OCI-LY1 (cell line): ENCODE data around the gene ZNF627.
"Not testable (repeated sequence)": the region's sequence is repeated elsewhere in the genome, so short reads cannot be mapped to it uniquely, and the experiment has no call there.

ENCODE experiments used
- H2AFZ ChIP-seq: fragments of 200-600 bp; sonication (generic), shearing (Covaris generic); 2 replicates; pipeline ENCODE4 v1.6.0; 2014; ENCODE audit warnings: antibody characterized with exemption, mild to moderate bottlenecking, low read length
- H3F3A ChIP-seq: fragments of 200-600 bp; sonication (generic), shearing (Covaris generic); 2 replicates; pipeline ENCODE4 v1.6.0; 2014; ENCODE audit warnings: mild to moderate bottlenecking, antibody characterized with exemption, low read length, moderate library complexity; ENCODE audit not compliant: insufficient read depth
- H3K27ac ChIP-seq: fragments of 200-600 bp; sonication (generic); 2 replicates; pipeline ENCODE4 v1.5.1; 2014; ENCODE audit warnings: low read length, mixed run types, mild to moderate bottlenecking, low read depth; ENCODE audit not compliant: poor library complexity, severe bottlenecking
- H3K27me3 ChIP-seq: fragments of 200-600 bp; sonication (generic); 2 replicates; pipeline ENCODE4 v1.6.0; 2014; ENCODE audit warnings: antibody characterized with exemption, mild to moderate bottlenecking, low read length, moderate library complexity; ENCODE audit not compliant: insufficient read depth
- H3K36me3 ChIP-seq: fragments of 200-600 bp; sonication (generic); 2 replicates; pipeline ENCODE4 v1.6.1; 2014; ENCODE audit warnings: mild to moderate bottlenecking, antibody characterized with exemption, low read length, moderate library complexity, mixed read lengths; ENCODE audit not compliant: insufficient read depth
- H3K4me1 ChIP-seq: fragments of 200-600 bp; sonication (generic); 2 replicates; pipeline ENCODE4 v1.5.1; 2014; ENCODE audit warnings: mild to moderate bottlenecking, low read length, moderate library complexity; ENCODE audit not compliant: insufficient read depth, severe bottlenecking
- H3K4me2 ChIP-seq: fragments of 200-600 bp; sonication (generic), shearing (Covaris generic); 2 replicates; pipeline ENCODE4 v1.6.1; 2014; ENCODE audit warnings: low read length
- H3K4me3 ChIP-seq: fragments of 200-600 bp; sonication (generic); 2 replicates; pipeline ENCODE4 v1.5.1; 2014; ENCODE audit warnings: low read length, low read depth, mild to moderate bottlenecking, mixed read lengths; ENCODE audit not compliant: poor library complexity, severe bottlenecking
- H3K79me2 ChIP-seq: fragments of 200-600 bp; shearing (Covaris generic); 2 replicates; pipeline ENCODE4 v1.6.1; 2016; ENCODE audit warnings: mixed run types, low read length, mixed read lengths; ENCODE audit not compliant: insufficient read depth
- H3K9ac ChIP-seq: fragments of 200-600 bp; sonication (generic), shearing (Covaris generic); 2 replicates; pipeline ENCODE4 v1.6.1; 2014; ENCODE audit warnings: mild to moderate bottlenecking, low read length, mixed read lengths
- H3K9me2 ChIP-seq: fragments of 200-600 bp; sonication (generic), shearing (Covaris generic); 2 replicates; pipeline ENCODE4 v1.6.1; 2014; ENCODE audit warnings: low read depth, mild to moderate bottlenecking, low read length, mixed read lengths
- H3K9me3 ChIP-seq: fragments of 200-600 bp; shearing (Covaris generic); 2 replicates; pipeline ENCODE4 v1.6.1; 2014; ENCODE audit warnings: low read length, mixed read lengths
- H4K20me1 ChIP-seq: fragments of 200-600 bp; sonication (generic), shearing (Covaris generic); 2 replicates; pipeline ENCODE4 v1.6.0; 2016; ENCODE audit warnings: mild to moderate bottlenecking, low read length; ENCODE audit not compliant: insufficient read depth
- CTCF ChIP-seq: fragments of 200-600 bp; sonication (generic), shearing (Covaris generic); IDR thresholded peaks from 2 replicates; pipeline ENCODE4 v1.5.1; 2017; ENCODE audit warnings: mild to moderate bottlenecking, antibody characterized with exemption, low read length, moderate library complexity, mixed read lengths
- EZH2 ChIP-seq: fragments of 200-600 bp; sonication (generic), shearing (Covaris generic); IDR thresholded peaks from 2 replicates; pipeline ENCODE4 v1.8.0; 2017; ENCODE audit warnings: borderline replicate concordance, mixed run types, mild to moderate bottlenecking, antibody characterized with exemption, low read length, moderate library complexity, mixed read lengths

The ZNF627 gene

DNA sequence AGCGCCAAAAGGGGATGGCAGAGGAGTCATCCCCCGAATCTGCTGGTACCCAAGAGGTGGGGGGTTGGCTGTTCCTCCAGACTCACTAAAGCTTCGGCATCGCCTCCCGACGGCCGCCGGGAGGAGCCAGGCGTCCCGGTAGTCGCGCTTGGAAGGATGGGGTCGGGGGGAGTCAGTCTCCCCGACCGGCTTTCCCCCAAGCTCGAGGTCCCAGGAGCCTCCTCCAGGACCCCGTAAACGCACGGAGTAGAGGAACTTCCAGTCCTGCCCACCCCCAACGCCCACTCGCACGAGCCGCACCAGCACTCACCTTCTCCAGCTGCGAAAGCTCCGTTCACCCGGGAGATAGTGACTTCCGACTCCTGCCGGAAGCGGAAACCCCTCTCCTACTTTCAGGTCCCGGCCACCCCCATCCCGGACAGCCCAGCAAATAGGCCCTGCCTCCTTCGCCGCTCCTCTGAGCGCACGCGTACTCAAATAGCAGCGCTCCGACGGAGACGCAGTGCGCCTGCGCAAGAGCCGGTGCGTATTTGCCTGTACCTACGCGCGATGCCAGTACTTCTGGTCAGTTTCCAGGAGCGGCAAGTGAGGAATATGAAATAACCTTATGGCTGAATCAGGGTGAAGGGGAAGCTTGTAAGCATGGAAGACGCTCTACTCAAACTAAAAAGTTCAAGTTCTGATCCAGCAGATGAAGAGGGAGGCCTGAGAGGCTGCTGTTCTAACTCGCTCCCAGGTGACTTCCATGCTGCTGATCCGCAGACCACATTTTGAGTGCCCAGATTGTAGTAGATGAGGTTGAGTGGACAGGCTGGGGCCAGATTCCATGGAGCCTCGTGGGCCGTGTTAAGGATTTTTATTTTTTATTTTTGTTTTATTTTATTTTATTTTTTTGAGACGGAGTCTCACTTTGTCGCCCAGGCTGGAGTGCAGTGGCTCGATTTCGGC lies 38.1 kb upstream of the ZNF627 start, which contains the start of gene ELOF1:
TSS of gene ELOF1 (minus strand) at position 350 of the 948 bp plus-strand sequence. CDS start 4,883 bp downstream, outside the sequence.
- Histone ChIP-seq H3K4me3 (peak within 1 kb of the TSS; percentile 98), H3K27ac (peak within 1 kb of the TSS; percentile 70), H3K36me3 (peaks cover 10% of the 10 kb centered on the region), H3K9me2 (no peaks in the 10 kb centered on the region), H3K9ac (peak within 1 kb of the TSS; percentile 94), H3K9me3 (no peaks in the 10 kb centered on the region), H2AFZ (no peak within 1 kb of the TSS), H3F3A (no peaks in the 10 kb centered on the region), H3K79me2 (peaks cover 16% of the 10 kb centered on the region), H3K4me2 (peak within 1 kb of the TSS; percentile 86), H3K4me1 (peaks cover 32% of the 10 kb centered on the region), H3K27me3 (no peaks in the 10 kb centered on the region), H4K20me1 (no peaks in the 10 kb centered on the region)
- peak; percentile 12; the same call in 1 of the 2 replicates for TF ChIP-seq CTCF
- TF ChIP-seq EZH2, result no peak

GRCh38 chr19:11560404-11561051 lies 36.8 kb upstream of the ZNF627 start:
- peak overlapping the region; percentile 70 for H3K27ac ChIP-seq
- peaks cover 44% of the 10 kb centered on the region for H3K4me1 ChIP-seq
- TF ChIP-seq EZH2 (no peak), CTCF (peak; percentile 90)
- H2AFZ ChIP-seq, result no peak overlapping the region
- no peaks in the 10 kb centered on the region for H3F3A ChIP-seq
- peak overlapping the region; percentile 81 for H3K4me2 ChIP-seq
- H3K4me3 ChIP-seq, result peak overlapping the region; percentile 98
- no peaks in the 10 kb centered on the region for H3K9me3 ChIP-seq
- peak overlapping the region; percentile 94 for H3K9ac ChIP-seq
- no peaks in the 10 kb centered on the region for H3K9me2 ChIP-seq
- no peaks in the 10 kb centered on the region for H3K27me3 ChIP-seq
- peaks cover under 1% of the 10 kb centered on the region; the same call in 1 of the 2 replicates for H3K36me3 ChIP-seq
- no peaks in the 10 kb centered on the region for H4K20me1 ChIP-seq
- peaks cover 16% of the 10 kb centered on the region for H3K79me2 ChIP-seq

GRCh38 chr19:11563532-11563931 lies 33.8 kb upstream of the ZNF627 start:
- Histone ChIP-seq H3K27me3 (no peaks in the 10 kb centered on the region), H4K20me1 (no peaks in the 10 kb centered on the region), H2AFZ (no peak overlapping the region), H3K4me1 (peaks cover 34% of the 10 kb centered on the region), H3K4me3 (no peak overlapping the region), H3K9me3 (no peaks in the 10 kb centered on the region), H3K4me2 (no peak overlapping the region), H3K36me3 (peaks cover 4% of the 10 kb centered on the region; the same call in 1 of the 2 replicates), H3F3A (no peaks in the 10 kb centered on the region), H3K27ac (peak overlapping the region; percentile 50), H3K9me2 (no peaks in the 10 kb centered on the region), H3K79me2 (peaks cover 3% of the 10 kb centered on the region), H3K9ac (no peak overlapping the region)
- no peak for TF ChIP-seq EZH2
- no peak for TF ChIP-seq CTCF

- Histone ChIP-seq H3K4me1 (peaks cover 33% of the 10 kb centered on the region), H3K4me2 (peak overlapping the region; percentile 14; the same call in 1 of the 2 replicates), H3K9ac (peak overlapping the region; percentile 26; the same call in 1 of the 2 replicates), H3K27ac (peak overlapping the region; percentile 71)
- H3F3A ChIP-seq, H3K4me3 ChIP-seq, H3K36me3 ChIP-seq, H3K79me2 ChIP-seq, H4K20me1 ChIP-seq, H2AFZ ChIP-seq, H3K9me2 ChIP-seq, H3K9me3 ChIP-seq, H3K27me3 ChIP-seq: not testable (repeated sequence)
Measured at GRCh38 chr19:11564082-11564807, 33.0 kb upstream of the ZNF627 start.

GRCh38 chr19:11565649-11565980 lies 31.7 kb upstream of the ZNF627 start:
- not testable (repeated sequence) for H4K20me1 ChIP-seq, H3K79me2 ChIP-seq, H3K9me2 ChIP-seq, H2AFZ ChIP-seq, H3K4me3 ChIP-seq, H3K36me3 ChIP-seq, H3K9me3 ChIP-seq, H3F3A ChIP-seq, H3K27ac ChIP-seq, H3K27me3 ChIP-seq, H3K9ac ChIP-seq, H3K4me2 ChIP-seq
- H3K4me1 ChIP-seq, result peaks cover 25% of the 10 kb centered on the region
